Measurements from ENCODE around the gene MAGI2. TPM values are rescaled to one million over a fixed set of nuclear protein-coding genes. Genes with fewer than 3 reads are reported as not detected.

The MAGI2 gene
- total RNA-seq, 1 donor from 2014 or later = 6.9 TPM

DNA sequence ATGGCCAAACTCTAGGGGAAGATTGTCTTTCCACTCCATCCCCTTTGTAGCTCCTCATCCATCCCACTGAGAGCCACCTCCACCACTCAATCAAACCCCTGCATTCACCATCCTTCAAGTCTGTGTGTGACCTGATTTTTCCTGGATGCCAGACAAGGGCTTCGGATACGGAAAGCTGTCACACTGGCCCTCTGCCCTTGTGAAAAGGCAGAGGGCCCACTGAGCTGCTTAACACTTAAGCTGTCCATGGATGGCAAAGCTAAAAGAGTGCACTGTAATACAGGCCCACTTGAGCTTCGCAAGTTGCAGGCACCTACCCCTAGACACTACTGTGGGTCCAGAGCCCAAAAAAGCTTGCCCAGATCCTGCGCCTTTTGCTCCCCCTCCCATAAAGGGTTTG, 237.2 kb downstream of the MAGI2 start:
- TF ChIP-seq POLR2AphosphoS5 (IDR thresholded peaks at IDR 0.05; ENCODE audit: insufficient read depth in 1 of 2, low read depth in 1 of 2) = no peak
- TF ChIP-seq POLR2A (IDR thresholded peaks at IDR 0.05) = no peak
- TF ChIP-seq, protein P1, sequence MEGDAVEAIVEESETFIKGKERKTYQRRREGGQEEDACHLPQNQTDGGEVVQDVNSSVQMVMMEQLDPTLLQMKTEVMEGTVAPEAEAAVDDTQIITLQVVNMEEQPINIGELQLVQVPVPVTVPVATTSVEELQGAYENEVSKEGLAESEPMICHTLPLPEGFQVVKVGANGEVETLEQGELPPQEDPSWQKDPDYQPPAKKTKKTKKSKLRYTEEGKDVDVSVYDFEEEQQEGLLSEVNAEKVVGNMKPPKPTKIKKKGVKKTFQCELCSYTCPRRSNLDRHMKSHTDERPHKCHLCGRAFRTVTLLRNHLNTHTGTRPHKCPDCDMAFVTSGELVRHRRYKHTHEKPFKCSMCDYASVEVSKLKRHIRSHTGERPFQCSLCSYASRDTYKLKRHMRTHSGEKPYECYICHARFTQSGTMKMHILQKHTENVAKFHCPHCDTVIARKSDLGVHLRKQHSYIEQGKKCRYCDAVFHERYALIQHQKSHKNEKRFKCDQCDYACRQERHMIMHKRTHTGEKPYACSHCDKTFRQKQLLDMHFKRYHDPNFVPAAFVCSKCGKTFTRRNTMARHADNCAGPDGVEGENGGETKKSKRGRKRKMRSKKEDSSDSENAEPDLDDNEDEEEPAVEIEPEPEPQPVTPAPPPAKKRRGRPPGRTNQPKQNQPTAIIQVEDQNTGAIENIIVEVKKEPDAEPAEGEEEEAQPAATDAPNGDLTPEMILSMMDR (IDR thresholded peaks at IDR 0.05) = no peak
- intact Hi-C loops (cut with DNase I) = no loop called here
- Histone ChIP-seq H3K4me1 (no peaks in the 10 kb centered on the region), H3K27me3 (no peaks in the 10 kb centered on the region), H3K36me3 (no peaks in the 10 kb centered on the region), H3K9me3 (no peaks in the 10 kb centered on the region), H3K4me3 (no peak overlapping the region), H3K27ac (no peak overlapping the region)
- no peak for DNase-seq (ENCODE audit: extremely low spot score in 2 of 2)

GRCh38 chr7:79212334-79212733, 241.1 kb downstream of the MAGI2 start:
- H3K4me1 ChIP-seq = no peaks in the 10 kb centered on the region
- H3K9me3 ChIP-seq = no peaks in the 10 kb centered on the region
- no peak for DNase-seq (ENCODE audit: extremely low spot score in 2 of 2)
- no peaks in the 10 kb centered on the region for H3K36me3 ChIP-seq
- TF ChIP-seq, protein P1 (IDR thresholded peaks at IDR 0.05) = no peak
- TF ChIP-seq POLR2AphosphoS5 (IDR thresholded peaks at IDR 0.05; ENCODE audit: insufficient read depth in 1 of 2, low read depth in 1 of 2) (no peak), POLR2A (IDR thresholded peaks at IDR 0.05) (no peak)
- H3K4me3 ChIP-seq = no peak overlapping the region
- H3K27me3 ChIP-seq = no peaks in the 10 kb centered on the region
- intact Hi-C loops (cut with DNase I) = no loop called here
- H3K27ac ChIP-seq = no peak overlapping the region

GRCh38 chr7:79211724-79212123, 241.7 kb downstream of the MAGI2 start:
- H3K4me3 ChIP-seq = no peak overlapping the region
- no peak for TF ChIP-seq POLR2A (IDR thresholded peaks at IDR 0.05)
- TF ChIP-seq, protein P1 (IDR thresholded peaks at IDR 0.05) = no peak
- no peak for TF ChIP-seq POLR2AphosphoS5 (IDR thresholded peaks at IDR 0.05; ENCODE audit: insufficient read depth in 1 of 2, low read depth in 1 of 2)
- H3K27me3 ChIP-seq = no peaks in the 10 kb centered on the region
- H3K27ac ChIP-seq = no peak overlapping the region
- intact Hi-C loops (cut with DNase I) = no loop called here
- no peak for DNase-seq (ENCODE audit: extremely low spot score in 2 of 2)
- H3K9me3 ChIP-seq = no peaks in the 10 kb centered on the region
- H3K36me3 ChIP-seq = no peaks in the 10 kb centered on the region
- no peaks in the 10 kb centered on the region for H3K4me1 ChIP-seq

DNA sequence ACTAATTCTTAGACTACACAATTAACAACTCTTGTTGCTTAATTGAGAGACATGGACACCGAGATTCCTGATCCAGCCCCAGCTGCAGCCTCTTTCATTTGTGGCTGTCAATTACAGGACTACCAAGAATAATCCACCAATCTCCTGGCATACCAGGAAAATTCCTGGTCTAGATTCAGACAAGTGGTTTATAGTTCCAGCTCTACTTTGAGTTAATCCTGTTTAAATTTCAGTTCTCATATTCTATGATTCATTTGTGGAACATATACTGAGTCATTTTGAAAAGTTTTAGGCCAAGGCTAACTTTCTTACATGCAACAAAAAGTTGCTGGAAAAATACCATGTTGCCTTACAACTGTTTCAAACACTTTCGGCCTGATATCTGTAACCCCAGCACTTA, 253.5 kb downstream of the MAGI2 start:
- intact Hi-C loops (cut with DNase I) = no loop called here
- H3K36me3 ChIP-seq = no peaks in the 10 kb centered on the region
- H3K4me1 ChIP-seq = no peaks in the 10 kb centered on the region
- H3K4me3 ChIP-seq = no peak overlapping the region
- no peak for TF ChIP-seq POLR2A (IDR thresholded peaks at IDR 0.05)
- no peak for TF ChIP-seq POLR2AphosphoS5 (IDR thresholded peaks at IDR 0.05; ENCODE audit: insufficient read depth in 1 of 2, low read depth in 1 of 2)
- TF ChIP-seq, protein P1 (IDR thresholded peaks at IDR 0.05) = no peak
- H3K9me3 ChIP-seq = no peaks in the 10 kb centered on the region
- no peak for DNase-seq (ENCODE audit: extremely low spot score in 2 of 2)
- H3K27me3 ChIP-seq = no peaks in the 10 kb centered on the region
- no peak overlapping the region for H3K27ac ChIP-seq

GRCh38 chr7:79199266-79199665, 254.2 kb downstream of the MAGI2 start:
- DNase-seq (ENCODE audit: extremely low spot score in 2 of 2) = no peak
- H3K27me3 ChIP-seq = no peaks in the 10 kb centered on the region
- intact Hi-C loops (cut with DNase I) = no loop called here
- H3K4me3 ChIP-seq = no peak overlapping the region
- no peaks in the 10 kb centered on the region for H3K4me1 ChIP-seq
- no peak for TF ChIP-seq POLR2A (IDR thresholded peaks at IDR 0.05)
- TF ChIP-seq POLR2AphosphoS5 (IDR thresholded peaks at IDR 0.05; ENCODE audit: insufficient read depth in 1 of 2, low read depth in 1 of 2) = no peak
- TF ChIP-seq, protein P1 (IDR thresholded peaks at IDR 0.05) = no peak
- no peaks in the 10 kb centered on the region for H3K9me3 ChIP-seq
- no peaks in the 10 kb centered on the region for H3K36me3 ChIP-seq
- no peak overlapping the region for H3K27ac ChIP-seq
